LoVo (cell line): ENCODE results near the gene NHP2.

Experiments
- DNase-seq: peaks from one replicate; pipeline ENCODE4 v3.0.0-alpha.2; 2016; ENCODE audit warnings: low spot score

Gene NHP2

GRCh38 chr5:178174456-178174855, 20.8 kb upstream of the NHP2 start:
- no peak for DNase-seq

DNA sequence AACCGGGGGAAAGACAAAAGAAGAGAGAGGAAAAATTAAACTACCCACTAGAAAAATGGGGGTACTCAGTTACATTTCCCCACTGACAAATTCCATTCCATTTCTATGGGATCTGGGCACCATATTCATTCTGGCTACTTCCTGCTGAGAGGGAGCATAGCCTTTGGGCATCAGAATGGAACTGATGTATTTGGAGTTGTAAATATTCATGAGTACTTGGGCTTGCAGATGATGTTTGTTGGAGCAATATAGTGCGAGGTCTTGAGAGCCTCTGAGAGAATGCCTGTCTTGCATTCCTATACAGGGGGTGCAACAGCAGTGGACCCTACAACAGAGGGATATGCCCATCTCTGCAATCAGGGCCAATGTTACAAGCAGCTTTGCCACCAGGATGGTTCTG, 16.8 kb upstream of the NHP2 start:
- no peak for DNase-seq

- no peak for DNase-seq
Observed at GRCh38 chr5:178165581-178165980, 11.9 kb upstream of the NHP2 start.

GRCh38 chr5:178163772-178164735, 10.4 kb upstream of the NHP2 start:
- DNase-seq: peak; percentile 86

GRCh38 chr5:178162481-178162880, 8.8 kb upstream of the NHP2 start:
- DNase-seq: no peak

- DNase-seq: no peak
Observed at GRCh38 chr5:178160176-178160575, 6.5 kb upstream of the NHP2 start.

DNA sequence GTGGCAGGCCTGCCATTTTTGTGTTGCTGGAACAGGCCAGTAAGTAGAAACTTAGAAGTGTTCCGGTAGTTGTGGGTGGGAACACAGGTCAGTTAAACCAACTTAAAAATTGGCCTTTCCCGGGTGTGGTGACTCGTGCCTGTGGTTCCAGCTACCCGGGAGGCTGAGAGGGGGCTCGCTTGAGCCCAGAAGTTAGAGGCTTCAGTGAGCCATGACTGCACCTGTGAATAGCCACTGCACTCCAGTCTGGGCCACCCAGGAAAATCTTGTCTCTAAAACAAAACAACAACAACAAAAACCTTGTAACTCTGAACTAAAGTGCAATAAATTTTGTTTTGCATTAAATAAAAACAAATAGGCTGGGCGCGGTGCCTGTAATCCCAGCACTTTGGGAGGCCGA, 1.4 kb upstream of the NHP2 start:
- DNase-seq: no peak

DNA sequence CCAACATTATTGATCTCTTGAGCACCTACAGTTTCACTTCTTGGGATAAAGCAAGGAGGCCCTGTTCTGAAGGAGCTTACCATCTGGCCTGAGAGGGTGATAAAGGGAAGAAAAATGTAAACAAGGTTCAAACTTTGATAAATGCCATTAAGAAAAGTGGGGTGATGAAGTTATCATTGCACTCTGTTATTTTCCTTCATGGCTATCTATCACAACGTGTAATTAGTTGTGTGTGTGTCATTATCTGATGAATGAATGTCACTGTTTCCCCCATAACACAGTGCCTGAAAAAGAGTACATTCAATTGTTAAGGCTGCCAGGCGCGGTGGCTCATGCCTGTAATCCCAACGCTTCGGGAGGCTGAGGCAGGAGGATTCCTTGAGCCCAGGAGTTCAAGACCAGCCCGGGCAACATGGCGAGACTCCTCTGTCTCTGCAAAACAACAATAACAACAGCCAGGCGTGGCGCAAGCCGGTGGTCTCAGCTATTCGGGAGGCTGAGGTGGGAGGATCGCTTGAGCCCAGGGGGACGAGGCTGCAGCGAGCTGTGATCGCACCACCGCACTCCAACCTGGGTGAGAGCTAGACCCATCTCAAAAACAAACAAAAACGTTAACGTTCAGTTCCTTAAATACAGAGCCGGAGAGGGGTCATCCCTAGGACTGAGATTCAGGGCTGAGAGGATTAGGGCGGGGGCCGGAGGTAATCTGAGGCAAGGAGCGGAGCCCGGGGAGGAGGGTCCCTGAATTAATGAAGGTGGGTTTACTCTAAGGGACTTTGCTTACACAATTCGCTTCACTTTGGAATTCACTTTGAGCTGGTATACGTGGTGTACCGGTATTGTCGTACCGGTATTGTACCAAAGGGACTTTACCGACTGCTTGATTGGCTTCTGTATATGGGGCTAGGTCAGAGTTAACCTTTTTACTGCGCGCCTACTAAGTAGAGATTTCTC, 917 bp downstream of the NHP2 start:
- DNase-seq: no peak

DNA sequence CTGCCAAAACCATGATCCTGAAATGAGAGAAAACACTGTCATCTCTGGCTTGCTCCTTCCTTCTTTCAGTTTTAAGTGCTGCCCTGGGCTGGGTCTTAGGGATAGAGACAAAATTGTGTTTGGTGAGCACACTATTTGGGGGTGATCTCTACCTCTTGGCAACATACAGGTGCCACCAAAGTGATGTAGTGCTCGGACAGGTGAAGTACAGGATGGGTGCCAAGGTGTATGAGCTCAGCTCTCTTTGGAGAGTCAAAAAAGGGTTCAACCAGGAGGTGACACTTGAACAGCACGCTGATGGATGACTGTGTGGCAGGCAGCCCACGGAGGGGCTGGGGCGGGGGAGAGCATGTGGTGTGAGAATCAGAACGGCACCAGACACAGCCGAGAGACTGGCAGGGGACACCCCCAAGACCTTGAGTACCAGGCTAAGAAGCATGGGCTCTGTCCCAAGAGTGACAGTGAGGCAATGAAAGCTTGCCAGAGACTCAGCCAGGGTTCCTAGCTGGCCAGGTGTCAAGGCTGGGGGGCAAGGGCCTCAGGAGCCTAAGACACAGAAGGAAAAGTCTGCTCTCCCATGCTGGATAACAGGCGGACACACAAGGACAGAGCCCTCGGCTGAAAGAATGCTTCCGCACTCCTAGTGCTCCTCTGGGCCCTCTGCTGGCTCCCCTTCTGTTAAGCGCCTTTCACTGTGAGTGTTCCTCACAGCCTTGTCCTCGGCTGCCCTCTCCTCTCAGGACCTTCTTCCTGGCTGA, 2.5 kb downstream of the NHP2 start:
- DNase-seq: no peak

DNA sequence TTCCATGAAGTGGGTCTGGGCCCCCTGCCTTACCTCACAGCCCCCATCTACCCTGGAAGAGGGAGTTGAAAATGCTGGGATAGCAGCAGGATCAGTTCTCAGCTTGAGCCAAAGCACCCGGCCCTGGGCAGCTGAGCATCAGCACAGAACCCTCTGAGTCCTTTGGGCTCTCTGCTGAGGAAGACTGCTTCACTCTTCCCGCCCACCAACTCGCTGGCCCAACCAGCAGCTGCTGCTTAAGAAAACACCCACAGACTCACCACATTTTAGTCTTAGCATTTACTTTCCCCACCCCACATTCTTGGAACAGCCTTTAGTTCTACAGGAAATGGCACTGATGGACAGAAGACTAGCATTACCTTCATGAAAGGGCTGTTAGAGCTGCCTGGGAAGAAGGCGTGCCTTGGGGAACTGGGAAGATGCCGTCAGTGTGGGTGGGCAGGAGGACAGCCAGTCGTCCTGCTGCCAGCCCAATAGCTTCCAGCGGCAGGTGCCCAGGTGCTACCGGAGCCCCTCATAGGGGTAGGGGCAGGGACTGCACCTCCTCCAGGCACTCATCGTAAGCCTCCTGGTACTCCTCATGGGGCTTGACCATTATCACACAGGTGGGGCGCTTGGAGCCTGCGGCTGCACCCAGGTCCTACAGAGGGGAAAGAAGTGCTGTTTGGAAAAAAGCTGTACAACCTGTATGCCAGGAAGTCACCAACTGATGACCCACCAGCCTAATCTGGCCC, 4.3 kb downstream of the NHP2 start:
- DNase-seq: no peak

DNA sequence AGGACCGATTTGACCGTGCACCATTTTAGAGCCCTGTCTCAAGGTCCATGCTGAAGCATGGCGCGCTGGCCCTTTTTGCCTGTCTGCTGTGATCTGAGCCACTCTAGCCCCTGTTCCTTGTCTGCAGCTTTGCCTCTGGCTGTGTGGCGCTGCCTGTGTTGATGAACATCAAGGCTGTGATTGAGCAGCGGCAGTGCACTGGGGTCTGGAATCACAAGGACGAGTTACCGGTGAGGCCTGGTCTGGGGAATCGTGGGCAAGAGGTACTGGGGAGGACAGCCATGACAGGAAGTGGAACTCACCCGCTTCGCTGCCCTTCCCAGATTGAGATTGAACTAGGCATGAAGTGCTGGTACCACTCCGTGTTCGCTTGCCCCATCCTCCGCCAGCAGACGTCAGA, 6.3 kb downstream of the NHP2 start:
- no peak for DNase-seq

- DNase-seq: peak; percentile 62
Observed at GRCh38 chr5:178145965-178146820, 7.5 kb downstream of the NHP2 start.

GRCh38 chr5:178143901-178144300, 9.8 kb downstream of the NHP2 start:
- no peak for DNase-seq

- DNase-seq: no peak
Observed at GRCh38 chr5:178143246-178143645, 10.4 kb downstream of the NHP2 start.

GRCh38 chr5:178142642-178143041, 11.0 kb downstream of the NHP2 start:
- no peak for DNase-seq

GRCh38 chr5:178141550-178141949, 12.1 kb downstream of the NHP2 start:
- DNase-seq: no peak

GRCh38 chr5:178137991-178138390, 15.7 kb downstream of the NHP2 start:
- no peak for DNase-seq

- DNase-seq: no peak
Observed at GRCh38 chr5:178136990-178137389, 16.7 kb downstream of the NHP2 start.

- no peak for DNase-seq
Observed at GRCh38 chr5:178131446-178131996, 22.2 kb downstream of the NHP2 start.
